Parietal lobe (tissue), 2 donors: ENCODE measurements around the gene F8. TPM values are rescaled to one million over a fixed set of nuclear protein-coding genes. Genes with fewer than 3 reads are reported as not detected.

Source experiments
- small RNA-seq: library from RNA; depleted of rRNA; stranded (forward); fragments of <200 nt; gene quantifications from one replicate; pipeline ENCODE3, GENCODE V24; 2014; ENCODE audit warnings: low replicate concordance
- total RNA-seq: library from RNA; depleted of rRNA; stranded (reverse); fragments of >200 nt; gene quantifications from one replicate; pipeline ENCODE4 v1.2.3, GENCODE V29; 2014

F8 gene
- 5.6 TPM for total RNA-seq

DNA sequence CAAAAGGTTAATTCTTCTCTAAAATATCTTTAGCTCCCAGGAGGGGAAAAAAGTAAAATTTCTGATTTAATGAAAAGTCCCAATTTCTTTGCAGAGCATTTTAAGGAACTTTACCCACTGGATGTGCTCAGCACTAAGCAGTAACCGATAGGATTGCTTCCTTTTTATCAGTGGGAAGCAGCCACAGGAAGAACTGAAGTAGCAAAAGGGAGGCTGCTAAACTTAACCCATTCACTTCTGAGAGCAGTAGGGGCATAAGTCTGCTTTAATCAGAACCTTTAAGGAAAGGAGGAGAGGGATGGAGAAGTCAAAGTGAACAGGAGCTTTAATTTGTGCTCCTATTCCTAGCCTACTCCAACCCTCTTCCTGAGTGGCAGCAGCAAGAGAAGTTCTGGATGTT is at the start of gene F8:
Gene F8, minus strand, starts transcription at position 139 of the 400 bp plus-strand sequence. CDS start 171 bp downstream, outside the sequence.

DNA sequence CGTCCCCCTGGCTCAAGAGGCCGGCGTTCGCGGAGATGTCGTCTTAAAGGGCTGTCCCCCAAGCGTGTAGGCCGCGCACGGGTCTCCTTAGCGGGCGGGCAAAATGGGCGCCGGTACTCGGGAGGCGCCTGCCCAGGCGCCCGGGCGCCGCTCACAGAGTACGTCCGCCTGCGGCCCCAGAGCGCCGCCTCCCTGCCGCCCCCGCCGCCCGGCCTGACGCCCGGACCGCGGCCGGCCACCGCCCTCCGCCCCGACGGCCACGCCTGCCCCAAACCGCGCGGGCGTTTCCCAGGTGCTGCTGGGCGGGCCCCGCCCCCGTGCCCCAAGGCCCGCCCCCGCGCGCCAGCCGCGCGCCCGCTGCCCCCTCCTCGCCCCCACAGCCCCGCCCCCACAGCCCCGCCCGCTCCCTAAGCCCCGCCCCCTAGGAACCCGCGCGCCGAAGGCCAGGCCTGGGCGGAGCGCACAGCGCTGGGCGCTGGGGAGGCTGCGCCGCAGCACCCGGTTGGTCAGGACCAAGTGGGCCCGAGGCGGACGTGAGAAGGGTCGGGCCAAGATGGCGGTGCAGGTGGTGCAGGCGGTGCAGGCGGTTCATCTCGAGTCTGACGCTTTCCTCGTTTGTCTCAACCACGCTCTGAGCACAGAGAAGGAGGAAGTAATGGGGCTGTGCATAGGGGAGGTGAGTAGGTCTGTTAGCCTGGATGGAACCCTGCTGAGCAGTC is 48.6 kb upstream of the F8 start, which contains the start of the genes BRCC3, CMC4 and MTCP1:
Gene BRCC3, plus strand, starts transcription at position 534 of the 719 bp plus-strand sequence. Its CDS starts 20 bp downstream, at position 554.
Gene CMC4, minus strand, starts transcription at position 162 of the 719 bp plus-strand sequence. CDS start 7,113 bp downstream, outside the sequence.
Gene MTCP1, minus strand, starts transcription at position 162 of the 719 bp plus-strand sequence. CDS start 5,126 bp downstream, outside the sequence.

GRCh38 chrX:155026727-155027508 is 4.4 kb upstream of the F8 start, which contains the start of gene FUNDC2:
Gene FUNDC2, plus strand, starts transcription at chrX:155026844. Its CDS starts 95 bp downstream, at chrX:155026939.

GRCh38 chrX:154886069-154886788 is 136.3 kb downstream of the F8 start, which contains the start of gene F8A1:
Gene F8A1, plus strand, starts transcription at chrX:154886355. Its CDS starts 20 bp downstream, at chrX:154886375.

DNA sequence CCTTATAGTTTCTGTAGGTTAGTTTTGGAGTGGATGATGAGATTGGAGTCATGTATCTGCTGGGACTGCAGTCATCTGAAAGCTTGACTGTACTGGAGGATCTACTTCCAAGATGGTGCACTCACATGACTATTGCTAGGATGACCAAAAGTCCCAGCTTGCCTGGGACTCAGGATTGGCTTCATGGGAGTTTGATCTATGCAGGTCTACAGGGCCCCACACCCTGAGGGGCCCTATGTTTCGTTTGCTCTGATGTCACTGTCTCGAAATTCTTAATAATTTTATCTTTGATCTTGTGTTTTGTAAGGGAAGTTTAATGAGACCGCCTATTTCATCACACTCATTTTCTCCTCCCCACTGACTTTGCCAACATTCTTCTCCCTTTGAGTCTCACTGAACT is 188.0 kb downstream of the F8 start, which contains the start of gene SMIM9:
Gene SMIM9, minus strand, starts transcription at position 101 of the 400 bp plus-strand sequence. CDS start 3,806 bp downstream, outside the sequence.

GRCh38 chrX:154804957-154805695 is 217.4 kb downstream of the F8 start, which contains the start of gene MPP1:
Gene MPP1, minus strand, starts transcription at chrX:154805485. Its CDS starts 112 bp downstream, at chrX:154805373.

Small RNAs within 50 kb of the gene (small RNA-seq; reads per million reads assigned to genes)
- gene MIR1184-1 = not detected

Other genes starting within 250 kb of the F8 start
- 25.7 TPM for gene MPP1, start 217.2 kb downstream of the F8 start, total RNA-seq
- not detected for gene SMIM9, start 188.1 kb downstream of the F8 start, total RNA-seq
- 5.6 TPM for gene F8A1, start 136.4 kb downstream of the F8 start, total RNA-seq
- gene FUNDC2, start 4.1 kb upstream of the F8 start, total RNA-seq = 31.9 TPM
- 3.8 TPM for gene CMC4, start 48.4 kb upstream of the F8 start, total RNA-seq
- 3.4 TPM for gene MTCP1, start 48.4 kb upstream of the F8 start, total RNA-seq
- gene BRCC3, start 48.8 kb upstream of the F8 start, total RNA-seq = 18.8 TPM
- 75.1 TPM for gene VBP1, start 193.7 kb upstream of the F8 start, total RNA-seq
- gene RAB39B, start 241.8 kb upstream of the F8 start, total RNA-seq = 27.2 TPM